Stimulated activated CD8-positive, alpha-beta memory T cell treated with anti-CD3 and anti-CD28 coated beads, Interleukin-7, amount 100 ng/mL, for 4 hours (primary cell): ENCODE results near the gene FAM3A.

Experiments
- DNase-seq, 2 donors: peaks; one replicate each; pipeline ENCODE4 v3.0.0-alpha.2; 2020; ENCODE audit warnings: low read depth in 2 of 2

The FAM3A gene

GRCh38 chrX:154534526-154535322 lies 18.7 kb upstream of the FAM3A start:
- peak; percentile 68 to 83 for DNase-seq

GRCh38 chrX:154532690-154533089 lies 16.7 kb upstream of the FAM3A start:
- no peak for DNase-seq

GRCh38 chrX:154531626-154532025 lies 15.6 kb upstream of the FAM3A start:
- DNase-seq = no peak

GRCh38 chrX:154530286-154530685 lies 14.3 kb upstream of the FAM3A start:
- DNase-seq = no peak

GRCh38 chrX:154529206-154529612 lies 13.2 kb upstream of the FAM3A start:
- no peak for DNase-seq

- DNase-seq = peak; percentile 24 to 31
Observed at GRCh38 chrX:154526901-154527675, 11.1 kb upstream of the FAM3A start.

- DNase-seq = no peak
Observed at GRCh38 chrX:154525606-154526490, 9.8 kb upstream of the FAM3A start.

- no peak for DNase-seq
Observed at GRCh38 chrX:154519389-154519788, 3.4 kb upstream of the FAM3A start.

GRCh38 chrX:154517101-154517781 lies 1.2 kb upstream of the FAM3A start:
- DNase-seq = no peak

- no peak for DNase-seq
Observed at GRCh38 chrX:154516656-154517100, 646 bp upstream of the FAM3A start.

GRCh38 chrX:154515090-154515965 lies 704 bp downstream of the FAM3A start:
- DNase-seq = no peak

GRCh38 chrX:154513716-154514115 lies 2.3 kb downstream of the FAM3A start:
- no peak for DNase-seq

- no peak for DNase-seq
Observed at GRCh38 chrX:154512879-154513553, 3.0 kb downstream of the FAM3A start.

GRCh38 chrX:154511761-154512160 lies 4.3 kb downstream of the FAM3A start:
- DNase-seq = no peak

GRCh38 chrX:154509455-154509854 lies 6.6 kb downstream of the FAM3A start:
- no peak for DNase-seq

- DNase-seq = no peak
Observed at GRCh38 chrX:154508384-154508745, 7.7 kb downstream of the FAM3A start.

- DNase-seq = no peak
Observed at GRCh38 chrX:154507673-154508383, 8.2 kb downstream of the FAM3A start.

- DNase-seq = no peak
Observed at GRCh38 chrX:154506483-154507332, 9.3 kb downstream of the FAM3A start.
